Astrocyte of the cerebellum (primary cell): ENCODE results near the gene CLNK.

Experiments used
- DNase-seq: peaks from one replicate; pipeline ENCODE4 v3.0.0-alpha.2; 2011; ENCODE audit warnings: low read depth
- H3K4me3 ChIP-seq: 2 replicates; pipeline ENCODE4 v1.5.1; 2011; ENCODE audit warnings: mild to moderate bottlenecking, low read depth, low read length, moderate library complexity
- CTCF ChIP-seq: IDR thresholded peaks from 2 replicates; pipeline ENCODE4 v1.5.1; 2012; ENCODE audit warnings: low read length, low read depth, moderate library complexity, mild to moderate bottlenecking; ENCODE audit errors: missing control alignments
- in situ Hi-C: cut with HindIII; loops from 2 replicates; pipeline ENCODE4 v1.10.0; 2017; ENCODE audit warnings: low sequenced_read_pairs

Gene CLNK

GRCh38 chr4:10721616-10722015 is 37.0 kb upstream of the CLNK start:
- no peak for DNase-seq
- TF ChIP-seq CTCF = no peak
- no peak overlapping the region for H3K4me3 ChIP-seq
- in situ Hi-C loops = no loop called here

DNA sequence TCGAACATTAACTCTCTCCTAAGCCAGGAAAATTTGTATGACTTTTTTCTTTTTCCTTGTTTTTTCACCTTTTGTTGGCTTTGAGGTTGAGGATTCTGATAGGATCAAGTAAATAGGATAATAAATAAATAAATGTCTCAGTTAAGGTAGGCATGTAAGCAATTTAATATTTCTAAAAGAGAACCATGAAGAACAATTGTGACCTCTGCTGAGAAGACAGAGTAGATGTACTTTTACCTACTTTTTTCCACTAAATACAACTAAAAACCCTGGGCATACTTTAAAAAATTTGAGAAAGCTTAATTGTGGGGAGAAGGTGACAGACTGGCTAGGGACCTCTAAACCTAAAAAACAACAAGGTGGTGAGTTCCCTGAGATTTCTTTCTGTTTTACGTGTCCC is 31.6 kb upstream of the CLNK start:
- no peak for TF ChIP-seq CTCF
- DNase-seq = no peak
- in situ Hi-C loops = no loop called here
- H3K4me3 ChIP-seq = no peak overlapping the region

GRCh38 chr4:10715696-10716095 is 31.1 kb upstream of the CLNK start:
- peak; percentile 34 for DNase-seq
- in situ Hi-C loops = no loop called here
- no peak for TF ChIP-seq CTCF
- H3K4me3 ChIP-seq = no peak overlapping the region

- H3K4me3 ChIP-seq = no peak overlapping the region
- in situ Hi-C loops = no loop called here
- TF ChIP-seq CTCF = no peak
- no peak for DNase-seq
These were observed 30.6 kb upstream of the CLNK start for GRCh38 chr4:10715135-10715534.

- TF ChIP-seq CTCF = no peak
- H3K4me3 ChIP-seq = no peak overlapping the region
- no peak for DNase-seq
- in situ Hi-C loops = no loop called here
These were observed 29.0 kb upstream of the CLNK start for GRCh38 chr4:10713591-10713990.

- no peak for TF ChIP-seq CTCF
- DNase-seq = peak; percentile 32
- in situ Hi-C loops = no loop called here
- no peak overlapping the region for H3K4me3 ChIP-seq
These were observed 21.7 kb upstream of the CLNK start for GRCh38 chr4:10706236-10706635.

DNA sequence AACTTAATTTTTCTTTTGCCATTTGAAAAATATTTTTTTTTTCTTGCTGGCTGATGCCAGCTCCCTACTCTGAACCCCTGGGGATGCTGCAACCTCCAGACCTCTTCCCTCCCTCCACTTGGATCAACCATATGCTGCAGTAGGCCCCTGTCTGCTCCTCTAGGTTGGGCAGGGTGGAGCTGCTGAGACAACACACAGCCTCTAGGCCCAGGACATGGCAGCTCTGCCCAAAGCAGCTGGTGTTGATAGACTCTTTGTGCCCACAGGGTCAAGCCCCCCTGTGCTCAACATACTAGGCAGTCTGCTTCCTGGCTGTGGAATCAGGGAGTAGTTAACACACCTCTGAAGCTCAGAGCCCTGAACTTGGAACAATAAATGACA is 19.9 kb upstream of the CLNK start:
- H3K4me3 ChIP-seq = no peak overlapping the region
- no peak for TF ChIP-seq CTCF
- DNase-seq = no peak
- in situ Hi-C loops = loop anchor here (5.0 kb wide), 1 partner anchor 48 kb away; no protein-coding TSS in a partner anchor
